Measurements from ENCODE around the gene HIVEP3. TPM values are rescaled to one million over a fixed set of nuclear protein-coding genes. Genes with fewer than 3 reads are reported as not detected.
A peak's percentile ranks its signal among the peaks of the same experiment; 100 is the strongest.

Gene HIVEP3
- polyA plus RNA-seq, 4 donors = 0.67 to 3.8 (median 1.8) TPM

DNA sequence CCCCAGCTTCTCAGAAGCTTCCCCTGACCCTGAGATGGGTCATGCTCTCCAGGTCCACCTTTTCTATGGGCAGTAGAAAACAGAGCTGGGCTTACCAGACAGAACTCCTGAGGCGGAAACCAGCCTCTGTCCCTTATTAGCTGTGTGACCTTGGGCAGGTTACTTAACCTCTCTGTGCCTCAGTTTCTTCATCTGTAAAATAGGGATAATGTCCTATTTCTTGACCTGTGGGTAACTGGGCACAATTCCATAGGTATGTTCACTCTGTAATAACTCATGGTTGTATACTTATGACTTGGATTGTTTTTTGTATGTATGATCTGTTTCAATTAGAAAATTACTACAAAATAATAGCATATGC lies 377.1 kb downstream of the HIVEP3 start:
- FAIRE-seq = no peak

DNA sequence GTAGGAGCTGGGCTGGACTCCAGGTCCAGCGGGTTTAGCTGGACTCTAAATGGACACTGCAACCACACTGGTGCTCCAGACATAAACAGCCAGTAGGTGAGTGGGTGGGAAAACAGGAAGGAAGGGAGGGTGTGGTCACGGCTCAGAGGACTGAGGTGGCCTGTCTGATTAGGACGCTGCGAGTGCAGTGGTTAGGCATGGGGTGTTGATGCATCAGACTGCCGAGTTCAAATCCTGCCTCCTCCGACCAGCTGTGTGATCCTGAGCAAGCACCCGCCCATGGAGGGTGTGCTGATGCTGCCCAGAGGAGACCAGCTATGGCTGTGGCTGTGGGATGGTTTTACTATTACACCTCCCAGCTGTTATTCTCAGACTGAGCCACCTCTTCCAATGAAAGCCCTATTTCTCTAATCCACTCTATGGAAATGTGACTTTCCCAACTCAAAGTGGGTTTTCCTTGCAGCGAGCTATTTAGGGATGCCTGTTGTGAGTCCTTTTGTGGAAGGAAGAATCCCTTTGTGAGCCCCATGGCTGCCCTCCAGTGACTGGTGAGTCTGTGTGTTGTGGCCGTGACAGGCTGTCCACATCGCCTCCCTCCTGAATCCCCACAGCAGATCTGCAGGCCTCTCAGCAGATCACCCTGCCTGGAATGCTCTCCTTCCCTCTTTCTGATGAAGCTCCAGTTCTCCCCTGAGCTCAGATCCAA lies 377.7 kb downstream of the HIVEP3 start:
- H3K4me1 ChIP-seq (ENCODE audit: control insufficient read depth in 3 of 3, insufficient read depth in 2 of 3, low read depth in 1 of 3, low read length in 2 of 3) = peaks cover 0 to 3% (median 0%) of the 10 kb centered on the region in 3 donors
- no peaks in the 10 kb centered on the region for H3K9me3 ChIP-seq (ENCODE audit: control insufficient read depth in 2 of 2, insufficient read depth in 1 of 2, low read depth in 1 of 2, low read length in 1 of 2)
- H3K27me3 ChIP-seq (ENCODE audit: control insufficient read depth in 3 of 3, insufficient read depth in 3 of 3, low read length in 3 of 3) = no peaks in the 10 kb centered on the region
- DNase-seq = no peak
- peaks cover 0 to 2% (median 0%) of the 10 kb centered on the region in 3 donors for H3K36me3 ChIP-seq (ENCODE audit: control insufficient read depth in 3 of 3, insufficient read depth in 2 of 3, low read depth in 1 of 3, low read length in 3 of 3)
- no peak overlapping the region for H3K4me3 ChIP-seq (ENCODE audit: low read depth in 1 of 3, low read length in 3 of 3)
- no peak overlapping the region for H3K27ac ChIP-seq (ENCODE audit: low read depth in 1 of 3, low read length in 2 of 3)
- FAIRE-seq = no peak
- 52 to 59% (median 56%) methylated on average over 10 of the region's 10 CpGs for WGBS, 3 donors

More for the DNA sequence above, 377.1 kb downstream of the HIVEP3 start:
- Histone ChIP-seq H3K27me3 (ENCODE audit: control insufficient read depth in 3 of 3, insufficient read depth in 3 of 3, low read length in 3 of 3) (no peaks in the 10 kb centered on the region), H3K9me3 (ENCODE audit: control insufficient read depth in 2 of 2, insufficient read depth in 1 of 2, low read depth in 1 of 2, low read length in 1 of 2) (no peaks in the 10 kb centered on the region), H3K4me1 (ENCODE audit: control insufficient read depth in 3 of 3, insufficient read depth in 2 of 3, low read depth in 1 of 3, low read length in 2 of 3) (peaks cover 0 to 3% (median 0%) of the 10 kb centered on the region in 3 donors), H3K4me3 (ENCODE audit: low read depth in 1 of 3, low read length in 3 of 3) (no peak overlapping the region), H3K27ac (ENCODE audit: low read depth in 1 of 3, low read length in 2 of 3) (no peak overlapping the region), H3K36me3 (ENCODE audit: control insufficient read depth in 3 of 3, insufficient read depth in 2 of 3, low read depth in 1 of 3, low read length in 3 of 3) (peaks cover 0 to 2% (median 0%) of the 10 kb centered on the region in 3 donors)
- WGBS, 3 donors = 88 to 96% (median 90%) methylated on average over 1 of the region's 1 CpG
- no peak for DNase-seq

DNA sequence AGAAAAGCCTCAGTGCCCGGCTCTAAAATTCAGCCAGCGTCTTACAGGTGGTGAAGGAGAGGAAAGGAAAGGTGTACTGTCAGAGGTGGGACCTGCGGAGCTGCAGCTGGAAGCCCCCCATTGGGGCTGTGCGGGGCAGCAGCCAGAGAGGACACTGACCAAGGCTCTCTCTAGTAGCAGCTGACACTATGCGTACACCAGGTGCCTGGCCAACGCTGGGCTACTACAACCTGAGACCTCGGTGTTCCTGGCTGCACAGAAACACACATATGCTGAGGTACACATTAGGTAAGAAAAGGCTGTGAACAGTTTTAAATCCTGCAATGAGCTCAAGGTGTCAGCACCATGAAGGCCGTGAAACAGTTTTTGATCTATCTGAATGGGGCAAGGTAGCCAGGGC lies 378.7 kb downstream of the HIVEP3 start:
- no peak overlapping the region for H3K4me3 ChIP-seq (ENCODE audit: low read depth in 1 of 3, low read length in 3 of 3)
- H3K27me3 ChIP-seq (ENCODE audit: control insufficient read depth in 3 of 3, insufficient read depth in 3 of 3, low read length in 3 of 3) = no peaks in the 10 kb centered on the region
- 89 to 95% (median 91%) methylated on average over 8 of the region's 8 CpGs for WGBS, 3 donors
- H3K27ac ChIP-seq (ENCODE audit: low read depth in 1 of 3, low read length in 2 of 3) = no peak overlapping the region
- peaks cover 0 to 2% (median 0%) of the 10 kb centered on the region in 3 donors for H3K36me3 ChIP-seq (ENCODE audit: control insufficient read depth in 3 of 3, insufficient read depth in 2 of 3, low read depth in 1 of 3, low read length in 3 of 3)
- FAIRE-seq = no peak
- H3K4me1 ChIP-seq (ENCODE audit: control insufficient read depth in 3 of 3, insufficient read depth in 2 of 3, low read depth in 1 of 3, low read length in 2 of 3) = peaks cover 0 to 3% (median 0%) of the 10 kb centered on the region in 3 donors
- DNase-seq = no peak
- no peaks in the 10 kb centered on the region for H3K9me3 ChIP-seq (ENCODE audit: control insufficient read depth in 2 of 2, insufficient read depth in 1 of 2, low read depth in 1 of 2, low read length in 1 of 2)

DNA sequence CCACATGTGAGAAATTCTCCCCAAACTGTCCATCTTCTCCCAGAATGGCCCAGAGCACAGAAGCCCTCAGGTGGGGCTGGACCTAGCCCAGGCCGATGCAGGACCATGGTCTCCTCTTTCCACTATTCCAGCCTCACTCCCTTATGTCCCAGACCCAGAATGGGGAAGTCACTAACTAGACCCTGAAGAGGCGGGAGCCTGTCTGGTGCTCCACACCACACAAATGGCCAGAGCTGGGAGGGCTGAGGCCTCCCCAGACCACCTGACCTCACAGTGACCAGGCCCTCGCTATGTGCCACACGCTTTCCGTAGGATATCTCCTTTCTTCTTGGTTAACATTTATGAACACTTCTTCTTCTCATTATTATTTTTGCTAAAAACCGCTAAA lies 379.3 kb downstream of the HIVEP3 start:
- no peak for FAIRE-seq
- no peak overlapping the region for H3K27ac ChIP-seq (ENCODE audit: low read depth in 1 of 3, low read length in 2 of 3)
- H3K4me1 ChIP-seq (ENCODE audit: control insufficient read depth in 3 of 3, insufficient read depth in 2 of 3, low read depth in 1 of 3, low read length in 2 of 3) = peaks cover 0 to 3% (median 0%) of the 10 kb centered on the region in 3 donors
- H3K36me3 ChIP-seq (ENCODE audit: control insufficient read depth in 3 of 3, insufficient read depth in 2 of 3, low read depth in 1 of 3, low read length in 3 of 3) = peaks cover 0 to 2% (median 0%) of the 10 kb centered on the region in 3 donors
- no peaks in the 10 kb centered on the region for H3K27me3 ChIP-seq (ENCODE audit: control insufficient read depth in 3 of 3, insufficient read depth in 3 of 3, low read length in 3 of 3)
- H3K4me3 ChIP-seq (ENCODE audit: low read depth in 1 of 3, low read length in 3 of 3) = no peak overlapping the region
- 85 to 94% (median 93%) methylated on average over 6 of the region's 6 CpGs for WGBS, 3 donors
- no peaks in the 10 kb centered on the region for H3K9me3 ChIP-seq (ENCODE audit: control insufficient read depth in 2 of 2, insufficient read depth in 1 of 2, low read depth in 1 of 2, low read length in 1 of 2)
- no peak for DNase-seq

DNA sequence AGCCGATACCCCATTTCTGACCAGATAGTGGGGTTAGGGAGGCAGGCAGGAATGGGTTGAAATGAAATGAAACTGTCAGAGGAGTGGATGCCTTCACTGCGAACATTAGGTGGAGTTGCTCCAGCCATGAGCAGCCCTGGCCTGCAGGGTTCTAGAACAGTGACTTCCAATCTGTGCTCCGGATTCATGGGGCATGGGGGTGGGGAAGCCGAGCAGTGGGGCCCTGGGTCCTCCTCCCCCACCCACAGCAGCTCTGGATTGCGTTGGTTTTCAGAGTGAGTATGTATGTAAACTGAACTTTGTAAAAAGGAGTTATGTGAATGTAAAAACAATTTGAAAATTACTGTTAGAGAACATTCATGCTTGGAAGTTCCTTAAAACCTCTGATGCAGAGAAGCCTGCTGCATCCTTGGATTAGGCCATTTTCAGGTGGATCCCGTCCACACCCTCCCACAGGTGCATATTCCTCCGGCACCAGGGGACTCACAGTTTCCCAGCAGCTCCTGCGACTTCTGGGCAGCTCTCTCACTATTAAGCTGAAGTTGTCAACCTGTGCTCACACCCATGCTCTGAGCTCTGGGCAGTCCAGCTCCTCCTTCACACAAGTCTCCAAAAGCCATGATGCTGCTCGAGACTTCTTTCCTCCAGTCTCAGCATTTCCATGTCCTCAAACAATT lies 379.8 kb downstream of the HIVEP3 start:
- DNase-seq (no peak), FAIRE-seq (no peak)
- Histone ChIP-seq H3K27ac (ENCODE audit: low read depth in 1 of 3, low read length in 2 of 3) (no peak overlapping the region), H3K27me3 (ENCODE audit: control insufficient read depth in 3 of 3, insufficient read depth in 3 of 3, low read length in 3 of 3) (no peaks in the 10 kb centered on the region), H3K9me3 (ENCODE audit: control insufficient read depth in 2 of 2, insufficient read depth in 1 of 2, low read depth in 1 of 2, low read length in 1 of 2) (no peaks in the 10 kb centered on the region), H3K36me3 (ENCODE audit: control insufficient read depth in 3 of 3, insufficient read depth in 2 of 3, low read depth in 1 of 3, low read length in 3 of 3) (peaks cover 0 to 2% (median 0%) of the 10 kb centered on the region in 3 donors), H3K4me1 (ENCODE audit: control insufficient read depth in 3 of 3, insufficient read depth in 2 of 3, low read depth in 1 of 3, low read length in 2 of 3) (peaks cover 0 to 3% (median 0%) of the 10 kb centered on the region in 3 donors), H3K4me3 (ENCODE audit: low read depth in 1 of 3, low read length in 3 of 3) (no peak overlapping the region)
- 88 to 91% (median 89%) methylated on average over 9 of the region's 9 CpGs for WGBS, 3 donors

DNA sequence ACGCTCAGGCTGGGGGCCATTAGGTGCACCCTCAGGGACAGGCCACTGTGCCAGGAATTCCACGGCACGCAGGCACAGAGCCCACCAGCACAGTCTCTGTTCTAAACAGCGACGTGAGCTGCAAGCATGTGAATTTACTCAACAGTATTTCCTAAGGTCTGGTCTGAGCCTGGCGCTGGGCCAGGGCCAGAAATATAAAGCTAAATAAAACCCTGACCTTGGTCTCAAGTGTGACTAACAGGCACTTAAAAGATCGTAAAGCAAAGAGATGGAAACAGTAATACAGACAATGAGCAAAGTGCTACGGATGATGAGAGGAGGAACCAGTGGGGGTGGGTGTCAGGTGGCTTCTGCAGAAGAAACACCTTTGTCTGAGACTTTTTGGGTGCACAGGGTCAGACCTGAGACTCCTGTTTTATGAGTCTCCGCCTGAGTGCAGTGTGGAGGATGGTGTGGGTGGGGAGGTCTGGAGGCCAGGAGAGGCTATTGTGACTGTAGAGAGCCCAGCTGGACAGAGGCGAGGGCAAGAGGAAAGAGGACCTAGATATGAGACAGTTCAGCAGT lies 380.9 kb downstream of the HIVEP3 start:
- no peak overlapping the region for H3K27ac ChIP-seq (ENCODE audit: low read depth in 1 of 3, low read length in 2 of 3)
- H3K36me3 ChIP-seq (ENCODE audit: control insufficient read depth in 3 of 3, insufficient read depth in 2 of 3, low read depth in 1 of 3, low read length in 3 of 3) = peaks cover 0 to 2% (median 0%) of the 10 kb centered on the region in 3 donors
- no peaks in the 10 kb centered on the region for H3K27me3 ChIP-seq (ENCODE audit: control insufficient read depth in 3 of 3, insufficient read depth in 3 of 3, low read length in 3 of 3)
- H3K4me3 ChIP-seq (ENCODE audit: low read depth in 1 of 3, low read length in 3 of 3) = no peak overlapping the region
- 32 to 45% (median 42%) methylated on average over 10 of the region's 10 CpGs for WGBS, 3 donors
- no peaks in the 10 kb centered on the region for H3K9me3 ChIP-seq (ENCODE audit: control insufficient read depth in 2 of 2, insufficient read depth in 1 of 2, low read depth in 1 of 2, low read length in 1 of 2)
- DNase-seq = peak in 1 of 2 donors; percentile 67
- H3K4me1 ChIP-seq (ENCODE audit: control insufficient read depth in 3 of 3, insufficient read depth in 2 of 3, low read depth in 1 of 3, low read length in 2 of 3) = peaks cover 0 to 3% (median 0%) of the 10 kb centered on the region in 3 donors
- FAIRE-seq = no peak

DNA sequence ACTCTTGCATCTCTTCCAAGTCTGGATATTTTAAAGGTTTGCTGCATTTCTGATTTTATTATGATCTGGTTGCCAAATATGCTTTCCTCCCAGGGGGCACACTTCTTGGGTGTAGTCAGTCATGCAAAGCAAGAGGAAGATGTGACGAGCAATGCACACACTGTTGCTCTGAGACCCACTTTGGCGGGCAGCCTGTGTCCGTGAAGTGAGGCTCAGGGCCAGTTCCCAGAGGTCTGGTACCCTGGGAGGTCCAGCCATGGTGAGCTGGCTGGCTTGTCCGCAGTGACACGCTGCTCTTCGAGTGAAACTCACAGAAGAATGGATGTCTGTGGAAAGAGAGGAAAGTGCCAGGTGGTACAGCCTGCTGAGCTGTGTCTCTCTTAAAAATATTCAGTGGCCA lies 381.5 kb downstream of the HIVEP3 start:
- Histone ChIP-seq H3K4me1 (ENCODE audit: control insufficient read depth in 3 of 3, insufficient read depth in 2 of 3, low read depth in 1 of 3, low read length in 2 of 3) (peaks cover 0 to 3% (median 0%) of the 10 kb centered on the region in 3 donors), H3K9me3 (ENCODE audit: control insufficient read depth in 2 of 2, insufficient read depth in 1 of 2, low read depth in 1 of 2, low read length in 1 of 2) (no peaks in the 10 kb centered on the region), H3K4me3 (ENCODE audit: low read depth in 1 of 3, low read length in 3 of 3) (no peak overlapping the region), H3K36me3 (ENCODE audit: control insufficient read depth in 3 of 3, insufficient read depth in 2 of 3, low read depth in 1 of 3, low read length in 3 of 3) (peaks cover 0 to 2% (median 0%) of the 10 kb centered on the region in 3 donors), H3K27ac (ENCODE audit: low read depth in 1 of 3, low read length in 2 of 3) (no peak overlapping the region), H3K27me3 (ENCODE audit: control insufficient read depth in 3 of 3, insufficient read depth in 3 of 3, low read length in 3 of 3) (no peaks in the 10 kb centered on the region)
- DNase-seq = no peak
- FAIRE-seq = no peak
- WGBS, 3 donors = 75 to 88% (median 82%) methylated on average over 6 of the region's 6 CpGs

DNA sequence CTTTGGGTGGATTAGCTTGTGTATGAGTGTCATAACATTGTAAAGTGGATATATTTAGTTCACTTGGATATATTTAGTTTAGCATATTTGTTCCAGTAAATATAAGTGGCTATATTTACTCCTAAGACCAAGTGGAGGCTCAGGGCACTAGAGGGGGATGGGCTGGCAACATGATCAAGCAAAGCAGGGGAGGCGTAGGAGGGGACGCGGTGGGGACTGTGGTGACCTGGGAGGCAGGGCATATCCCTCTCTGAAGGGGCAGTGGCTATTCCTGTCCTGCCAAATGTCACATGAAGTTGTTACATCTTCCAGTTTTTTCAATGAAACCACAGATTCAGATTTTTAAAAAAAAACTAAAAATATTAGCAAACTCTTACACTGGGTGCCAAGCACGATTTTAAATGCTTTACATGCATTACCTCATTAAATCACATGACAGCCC lies 382.3 kb downstream of the HIVEP3 start:
- Histone ChIP-seq H3K9me3 (ENCODE audit: control insufficient read depth in 2 of 2, insufficient read depth in 1 of 2, low read depth in 1 of 2, low read length in 1 of 2) (no peaks in the 10 kb centered on the region), H3K4me1 (ENCODE audit: control insufficient read depth in 3 of 3, insufficient read depth in 2 of 3, low read depth in 1 of 3, low read length in 2 of 3) (peaks cover 0 to 3% (median 0%) of the 10 kb centered on the region in 3 donors), H3K27ac (ENCODE audit: low read depth in 1 of 3, low read length in 2 of 3) (no peak overlapping the region), H3K4me3 (ENCODE audit: low read depth in 1 of 3, low read length in 3 of 3) (no peak overlapping the region), H3K36me3 (ENCODE audit: control insufficient read depth in 3 of 3, insufficient read depth in 2 of 3, low read depth in 1 of 3, low read length in 3 of 3) (peaks cover 0 to 2% (median 0%) of the 10 kb centered on the region in 3 donors), H3K27me3 (ENCODE audit: control insufficient read depth in 3 of 3, insufficient read depth in 3 of 3, low read length in 3 of 3) (no peaks in the 10 kb centered on the region)
- WGBS, 3 donors = 73 to 78% (median 76%) methylated on average over 4 of the region's 4 CpGs
- DNase-seq (no peak), FAIRE-seq (no peak)

All from small intestine (tissue), 7 donors.